Measurements from ENCODE around the gene NFIA.

The NFIA gene

DNA sequence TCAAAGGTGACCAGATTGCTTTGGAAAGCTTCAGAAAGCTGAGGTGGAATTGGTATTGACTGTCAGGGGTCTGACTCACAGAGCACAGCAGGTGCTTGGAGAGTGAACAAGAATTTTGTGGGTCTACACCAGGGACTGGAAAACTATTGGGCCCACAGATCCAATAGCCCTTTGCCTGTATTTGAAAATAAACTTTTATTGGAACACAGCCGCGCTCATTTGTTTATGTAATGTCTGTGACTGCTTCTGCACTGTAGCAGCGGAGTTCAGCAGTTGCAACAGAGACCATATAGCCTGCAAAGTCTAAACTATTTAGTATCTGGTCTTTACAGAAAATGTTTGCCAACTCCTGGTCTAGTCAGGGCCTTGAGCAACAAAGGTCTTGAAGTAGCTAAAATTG lies 315.6 kb downstream of the NFIA start:
- DNase-seq (ENCODE audit: low read depth), result no peak

GRCh38 chr1:61399199-61399598 lies 316.8 kb downstream of the NFIA start:
- DNase-seq (ENCODE audit: low read depth), result no peak

DNA sequence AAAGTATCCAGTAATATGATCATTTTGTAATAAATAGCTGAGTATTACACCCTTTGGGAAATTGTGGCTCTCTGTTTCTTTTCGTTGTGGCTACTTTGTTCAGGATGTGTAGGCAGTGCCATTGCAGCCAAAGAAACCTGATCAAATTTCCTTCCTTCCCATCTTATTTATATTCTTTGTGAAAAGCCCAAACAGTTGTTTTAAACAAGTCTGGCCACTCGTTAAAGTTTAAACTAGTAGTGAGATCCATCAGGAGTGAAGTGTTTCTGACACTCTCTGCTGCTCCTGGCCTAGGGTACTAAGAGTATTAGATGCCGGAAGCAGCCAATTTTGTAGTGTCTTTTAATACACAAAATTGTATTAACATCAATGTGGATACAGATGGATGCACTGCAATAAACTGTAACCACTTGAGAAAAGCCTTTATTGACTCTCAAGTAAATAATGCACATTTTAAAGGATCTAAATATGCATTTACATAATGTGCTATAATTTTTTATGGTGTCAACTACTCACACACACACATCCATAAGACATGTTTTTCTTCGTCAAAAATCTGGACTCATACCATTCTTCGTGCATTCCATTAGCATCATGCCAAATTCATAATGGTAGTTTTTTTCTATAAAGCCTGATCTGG lies 317.9 kb downstream of the NFIA start:
- no peak for DNase-seq (ENCODE audit: low read depth)

DNA sequence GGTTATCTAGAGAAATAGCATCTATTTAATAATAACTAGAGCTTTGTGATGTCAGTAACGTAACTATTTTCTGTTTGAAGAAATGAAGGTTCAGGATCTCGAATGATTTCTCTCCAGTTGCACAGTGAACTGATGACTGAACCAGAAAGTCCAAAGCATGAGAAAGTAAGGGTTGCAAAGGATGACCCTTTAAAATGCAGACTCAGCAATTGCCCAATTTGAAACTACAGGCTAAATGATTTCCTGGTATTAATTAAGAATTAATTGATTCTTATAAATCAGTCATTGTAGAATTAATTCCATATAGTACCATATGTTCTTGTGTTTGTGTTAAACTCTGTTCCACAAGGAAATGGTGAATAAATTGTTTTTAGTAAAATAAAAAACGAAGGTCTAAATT lies 318.6 kb downstream of the NFIA start:
- no peak for DNase-seq (ENCODE audit: low read depth)

DNA sequence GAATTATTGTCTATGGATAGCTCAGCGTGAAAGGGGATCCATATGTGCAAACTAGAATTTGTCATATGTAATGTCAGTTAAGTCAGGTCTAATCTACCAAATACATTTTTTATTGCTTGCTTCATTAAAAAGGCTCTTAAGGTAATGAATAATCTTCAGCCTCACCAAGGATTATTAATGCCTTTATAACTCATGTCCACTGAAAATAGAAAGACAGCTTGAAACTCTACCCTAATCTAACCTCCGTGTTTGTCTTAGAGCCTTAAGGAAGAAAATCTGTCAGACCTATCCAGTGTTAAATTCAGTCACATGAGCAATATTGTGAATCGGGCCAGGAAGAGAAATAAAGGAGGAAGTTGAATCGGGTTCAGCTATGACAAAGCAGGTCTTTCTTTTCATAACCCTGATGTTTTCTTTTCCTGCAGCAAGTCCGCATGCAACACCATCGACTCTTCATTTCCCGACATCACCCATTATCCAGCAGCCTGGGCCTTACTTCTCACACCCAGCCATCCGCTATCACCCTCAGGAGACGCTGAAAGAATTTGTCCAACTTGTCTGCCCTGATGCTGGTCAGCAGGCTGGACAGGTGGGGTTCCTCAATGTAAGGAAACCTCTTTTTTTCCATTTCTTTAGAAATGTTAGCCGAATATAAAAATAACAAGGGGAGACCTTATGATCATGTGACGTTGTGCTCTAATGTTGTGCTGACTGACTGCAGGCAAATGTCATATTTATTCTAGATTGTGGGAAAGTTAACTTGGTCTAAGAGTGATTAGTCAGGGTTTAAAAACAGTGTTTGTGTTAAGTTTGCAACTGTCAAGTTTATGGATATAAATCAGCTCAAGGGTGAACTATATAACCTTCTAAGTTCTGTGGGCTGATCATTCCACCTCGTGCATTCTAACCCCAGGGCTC lies 321.6 kb downstream of the NFIA start:
- DNase-seq (ENCODE audit: low read depth), result no peak

DNA sequence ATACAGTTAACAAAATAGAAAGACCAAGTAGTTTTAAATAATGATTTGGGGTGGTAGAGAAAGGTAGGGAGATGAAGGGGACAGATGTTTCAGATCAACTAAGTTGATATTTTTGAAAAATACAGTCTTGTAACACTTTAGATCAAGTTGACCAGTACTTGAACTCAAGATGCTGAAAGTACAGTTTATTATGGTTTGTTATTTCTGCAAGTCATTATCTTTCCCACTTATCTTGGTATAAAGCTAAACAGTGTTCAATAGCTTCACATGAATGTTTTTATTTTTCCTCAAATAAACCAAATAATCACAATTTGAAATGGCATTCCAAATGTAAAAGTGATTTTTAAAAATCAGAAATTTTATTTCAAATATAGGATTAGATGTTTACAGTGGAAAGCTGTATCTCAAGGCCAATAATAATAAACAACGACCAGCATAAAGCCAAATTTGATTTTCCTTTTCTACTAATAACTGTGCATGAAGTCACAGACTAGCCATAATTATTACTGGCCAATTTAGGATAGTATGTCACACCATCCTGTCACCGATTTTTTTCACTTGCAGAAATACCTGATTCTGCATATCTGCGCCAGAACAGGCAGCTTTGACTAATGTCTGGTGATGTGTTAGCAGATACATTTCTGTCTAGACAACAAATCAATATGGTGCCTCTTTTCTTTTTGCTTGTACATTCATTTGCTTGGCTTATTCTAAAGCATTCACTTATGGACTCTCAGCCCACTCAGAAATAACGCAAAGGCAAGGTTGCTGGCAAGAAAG lies 322.4 kb downstream of the NFIA start:
- DNase-seq (ENCODE audit: low read depth), result no peak

DNA sequence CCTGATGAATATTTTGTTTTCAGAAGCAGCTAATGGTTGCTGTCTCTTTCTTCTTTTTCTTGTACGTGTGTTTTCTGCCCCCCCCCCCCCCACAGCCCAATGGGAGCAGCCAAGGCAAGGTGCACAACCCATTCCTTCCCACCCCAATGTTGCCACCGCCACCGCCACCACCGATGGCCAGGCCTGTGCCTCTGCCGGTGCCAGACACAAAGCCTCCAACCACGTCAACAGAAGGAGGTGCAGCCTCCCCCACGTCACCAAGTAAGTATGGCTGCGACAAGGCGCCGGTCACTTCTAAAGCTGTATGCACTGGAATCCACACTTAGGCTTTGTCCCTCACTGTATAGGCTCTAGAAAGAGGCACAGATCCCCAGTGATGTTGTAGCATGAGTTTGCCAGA lies 324.1 kb downstream of the NFIA start:
- DNase-seq (ENCODE audit: low read depth), result no peak

DNA sequence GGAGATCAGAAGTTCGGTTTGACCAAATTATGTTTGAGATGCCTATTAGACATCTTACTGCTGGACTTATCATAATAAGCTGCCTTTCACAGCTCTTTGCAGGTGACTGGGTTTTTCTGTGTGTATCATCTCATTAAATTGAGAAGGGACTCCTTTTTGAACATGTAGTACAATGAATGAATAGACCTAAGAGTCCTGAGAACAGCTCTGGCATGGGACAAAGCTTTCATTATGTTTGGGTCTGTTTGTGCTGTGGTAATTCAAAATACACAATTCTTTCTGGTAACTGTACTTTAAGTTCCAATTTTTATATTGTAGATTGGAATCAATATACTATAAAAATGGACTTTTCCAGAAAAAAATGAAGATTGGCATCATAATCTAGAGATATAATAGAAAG lies 330.2 kb downstream of the NFIA start:
- DNase-seq (ENCODE audit: low read depth), result no peak

DNA sequence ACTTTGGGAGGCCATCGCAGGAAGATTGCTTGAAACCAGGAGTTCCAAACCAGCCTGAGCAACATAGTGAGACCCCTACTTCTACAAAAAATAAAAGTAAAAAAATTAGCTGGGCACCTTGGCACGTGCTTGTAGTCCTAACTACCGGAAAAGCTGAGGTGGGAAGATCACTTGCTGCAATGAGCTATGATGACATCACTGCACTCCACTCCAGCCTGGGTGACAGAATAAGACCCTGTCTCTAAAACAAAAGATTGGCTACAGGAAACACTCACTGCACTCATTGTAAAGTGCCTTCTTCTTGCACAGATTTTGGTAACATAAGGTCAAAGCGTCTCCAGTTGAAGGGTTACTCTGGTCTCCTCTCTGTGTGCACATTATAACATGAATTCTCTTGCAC lies 336.8 kb downstream of the NFIA start:
- no peak for DNase-seq (ENCODE audit: low read depth)

- no peak for DNase-seq (ENCODE audit: low read depth)
These were observed 337.3 kb downstream of the NFIA start for GRCh38 chr1:61419657-61420056.

GRCh38 chr1:61420243-61420642 lies 337.9 kb downstream of the NFIA start:
- no peak for DNase-seq (ENCODE audit: low read depth)

DNA sequence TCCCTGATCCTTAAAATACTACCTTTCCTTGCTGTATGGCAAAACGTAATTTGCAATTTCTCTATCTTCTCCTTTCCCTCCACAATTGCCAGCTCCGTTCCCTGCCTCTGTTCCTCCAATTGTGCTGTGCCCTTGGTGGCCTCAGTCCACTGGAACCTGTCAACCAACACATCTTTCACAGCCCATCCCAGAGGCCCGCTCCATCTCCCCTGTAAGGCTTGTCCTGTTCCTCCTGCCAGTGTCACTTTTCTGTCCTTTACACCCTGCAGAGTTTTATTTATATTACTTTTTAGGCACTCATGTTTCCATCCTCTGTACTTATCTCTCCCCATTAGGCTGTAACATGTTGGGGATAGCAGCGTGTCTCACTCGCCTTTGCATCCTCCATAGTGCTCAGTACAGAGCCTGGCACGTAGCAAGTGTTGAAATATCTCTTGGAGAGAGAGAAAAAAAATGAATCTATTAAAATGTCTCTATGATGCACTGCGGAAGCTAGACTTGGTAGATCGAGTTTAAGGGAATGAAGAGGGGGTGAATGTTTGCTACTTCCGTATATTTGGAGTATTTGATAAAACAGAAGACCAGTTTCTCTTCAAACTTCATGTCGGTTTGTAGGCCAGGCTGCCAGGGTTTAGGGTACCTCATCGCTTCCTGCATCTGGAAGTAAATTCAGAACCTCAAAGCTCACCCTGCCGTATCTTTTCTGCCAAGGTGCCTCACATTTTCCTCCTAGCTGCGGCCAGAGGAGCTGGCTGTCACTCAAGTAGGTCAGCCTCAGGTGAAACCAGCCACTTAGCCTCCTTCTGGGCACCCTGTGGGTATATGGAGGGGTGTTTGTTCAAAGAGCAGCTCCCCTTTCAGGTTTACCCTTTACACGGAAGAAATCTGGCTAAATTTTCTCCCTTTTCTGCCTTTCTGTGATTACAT lies 338.8 kb downstream of the NFIA start:
- DNase-seq (ENCODE audit: low read depth), result no peak

GRCh38 chr1:61423643-61424042 lies 341.3 kb downstream of the NFIA start:
- no peak for DNase-seq (ENCODE audit: low read depth)

- DNase-seq (ENCODE audit: low read depth), result no peak
These were observed 342.0 kb downstream of the NFIA start for GRCh38 chr1:61424382-61424781.

- DNase-seq (ENCODE audit: low read depth), result no peak
These were observed 342.7 kb downstream of the NFIA start for GRCh38 chr1:61425040-61425439.

DNA sequence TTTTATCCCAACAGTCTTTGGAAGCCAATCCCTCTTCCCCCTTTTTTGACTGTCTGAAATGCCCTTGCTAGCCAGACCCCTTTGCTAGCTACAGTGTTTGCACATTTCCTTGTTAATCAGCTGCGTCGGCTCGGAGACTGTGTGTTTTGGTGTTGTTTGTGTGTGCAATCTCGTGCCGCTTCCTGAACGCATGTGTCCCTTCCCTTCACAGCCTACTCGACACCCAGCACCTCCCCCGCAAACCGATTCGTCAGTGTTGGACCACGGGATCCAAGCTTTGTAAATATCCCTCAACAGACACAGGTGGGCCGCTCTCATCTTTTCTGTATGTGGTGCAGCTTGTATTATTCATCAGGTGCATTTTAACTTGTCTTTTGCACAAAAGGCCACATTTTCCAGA lies 343.9 kb downstream of the NFIA start:
- no peak for DNase-seq (ENCODE audit: low read depth)

- DNase-seq (ENCODE audit: low read depth), result no peak
These were observed 344.5 kb downstream of the NFIA start for GRCh38 chr1:61426885-61427284.

- DNase-seq (ENCODE audit: low read depth), result no peak
These were observed 345.1 kb downstream of the NFIA start for GRCh38 chr1:61427510-61427909.

GRCh38 chr1:61428146-61428545 lies 345.8 kb downstream of the NFIA start:
- DNase-seq (ENCODE audit: low read depth), result no peak

DNA sequence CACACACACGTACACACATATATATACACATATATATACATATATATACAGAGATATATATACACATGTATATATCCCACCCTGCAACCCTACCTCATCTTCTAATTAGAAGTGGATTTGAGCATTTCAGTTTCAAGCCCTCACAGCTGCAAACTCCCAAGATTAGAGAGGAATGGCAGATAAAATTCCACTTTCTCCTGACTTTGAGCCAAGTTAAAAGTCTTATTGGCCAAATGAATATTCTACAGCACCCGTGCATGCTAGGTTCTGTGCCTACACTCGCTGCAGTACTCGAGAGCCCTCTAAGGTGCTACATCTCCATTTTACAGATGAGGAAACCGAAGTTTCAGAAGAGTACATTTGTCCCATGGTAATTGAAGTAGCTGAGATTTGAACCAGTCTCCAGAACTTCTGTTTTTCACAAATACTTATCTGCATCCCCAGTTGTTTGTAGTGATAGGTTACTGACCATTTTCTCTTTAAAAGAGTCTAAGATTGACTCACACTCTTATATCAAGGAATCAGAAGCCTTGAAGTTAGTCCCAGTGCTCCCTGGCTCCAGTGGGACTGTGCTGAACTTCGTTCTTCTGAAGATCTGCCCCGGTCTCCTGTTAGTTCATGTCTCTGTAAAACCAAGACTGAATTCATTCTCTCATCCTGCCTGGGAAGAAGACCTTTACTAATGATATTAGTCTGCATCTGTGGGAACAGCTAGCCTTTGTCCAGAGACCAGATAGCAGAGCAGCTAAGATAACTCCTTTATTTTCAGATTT lies 350.4 kb downstream of the NFIA start:
- no peak for DNase-seq (ENCODE audit: low read depth)

- DNase-seq (ENCODE audit: low read depth), result no peak
These were observed 351.3 kb downstream of the NFIA start for GRCh38 chr1:61433646-61434045.
